CD14-positive monocyte (primary cell): ENCODE measurements around the gene PDE1C. TPM values are rescaled to one million over a fixed set of nuclear protein-coding genes. Genes with fewer than 3 reads are reported as not detected.

Source experiments
- DNase-seq, 3 donors: peaks; one replicate each; pipeline ENCODE4 v3.0.0-alpha.2; 2011 to 2022
- H2AFZ ChIP-seq: 2 replicates; pipeline ENCODE4 v1.6.0; 2012; ENCODE audit warnings: mild to moderate bottlenecking, low read depth, low read length, inconsistent platforms; ENCODE audit not compliant: insufficient read depth, poor library complexity, severe bottlenecking
- H3K27ac ChIP-seq, 2 donors: 1 replicate in 1 of 2; 2 replicates in 1 of 2; pipeline ENCODE4 v1.5.1; 2012 to 2013; ENCODE audit warnings: low read length in 2 of 2, control low read depth in 1 of 2, inconsistent platforms in 1 of 2, low read depth in 1 of 2, mild to moderate bottlenecking in 1 of 2
- H3K27me3 ChIP-seq, 2 donors: one replicate each; pipeline versions ENCODE4 v1.6.0 to v1.6.1; 2011 to 2013; ENCODE audit warnings: low read length in 2 of 2; ENCODE audit not compliant: control insufficient read depth in 2 of 2, insufficient read depth in 2 of 2
- H3K36me3 ChIP-seq, 2 donors: replicated peaks in 1 of 2; 1 replicate in 1 of 2; 2 replicates in 1 of 2; pipeline versions ENCODE4 v1.5.1 to v1.6.1; 2012 to 2013; ENCODE audit warnings: low read length in 2 of 2, control low read depth in 1 of 2, inconsistent platforms in 1 of 2, mild to moderate bottlenecking in 1 of 2; ENCODE audit not compliant: insufficient read depth in 2 of 2, control insufficient read depth in 1 of 2
- H3K4me1 ChIP-seq, 2 donors: 1 replicate in 1 of 2; 2 replicates in 1 of 2; pipeline versions ENCODE4 v1.5.1 to v1.6.1; 2012 to 2013; ENCODE audit warnings: low read length in 2 of 2, control low read depth in 1 of 2, inconsistent platforms in 1 of 2, mild to moderate bottlenecking in 1 of 2, moderate library complexity in 1 of 2; ENCODE audit not compliant: insufficient read depth in 2 of 2, control insufficient read depth in 1 of 2
- H3K4me2 ChIP-seq: replicated peaks from 2 replicates; pipeline ENCODE3; 2012; ENCODE audit warnings: low read length, moderate library complexity, mild to moderate bottlenecking; ENCODE audit not compliant: poor library complexity, severe bottlenecking; ENCODE audit errors: extremely low read depth
- H3K4me3 ChIP-seq, 3 experiments: fragments of 200-600 bp in 1 of 3; sonication (generic) in 1 of 3; replicated peaks in 1 of 3; 1 replicate in 2 of 3; 2 replicates in 1 of 3; pipeline ENCODE4 v1.5.1; 2011 to 2013; ENCODE audit warnings: low read length in 3 of 3, mild to moderate bottlenecking in 3 of 3, control low read depth in 2 of 3, low read depth in 2 of 3, inconsistent platforms in 1 of 3, moderate library complexity in 1 of 3
- H3K79me2 ChIP-seq: 2 replicates; pipeline ENCODE4 v1.6.0; 2012; ENCODE audit warnings: mild to moderate bottlenecking, control low read depth, inconsistent platforms, low read length, moderate library complexity; ENCODE audit not compliant: insufficient read depth
- H3K9ac ChIP-seq: 2 replicates; pipeline ENCODE4 v1.6.0; 2017; ENCODE audit warnings: low read length, mild to moderate bottlenecking; ENCODE audit not compliant: insufficient read depth, poor library complexity, severe bottlenecking
- H3K9me3 ChIP-seq, 2 donors: replicated peaks in 1 of 2; 1 replicate in 1 of 2; 2 replicates in 1 of 2; pipeline versions ENCODE4 v1.5.1 to v1.6.1; 2012 to 2013; ENCODE audit warnings: low read length in 2 of 2, control low read depth in 1 of 2; ENCODE audit not compliant: control insufficient read depth in 1 of 2, insufficient read depth in 1 of 2
- H4K20me1 ChIP-seq: 2 replicates; pipeline ENCODE4 v1.6.0; 2012; ENCODE audit warnings: mild to moderate bottlenecking, low read length, control low read depth, moderate library complexity; ENCODE audit not compliant: insufficient read depth
- H3K27ac Mint-ChIP-seq, 7 donors: one replicate each; pipeline ENCODE4 v1.8.0; 2020; ENCODE audit warnings: mild to moderate bottlenecking in 7 of 7, mixed read lengths in 7 of 7, moderate library complexity in 6 of 7, inconsistent platforms in 2 of 7
- H3K27me3 Mint-ChIP-seq, 3 donors: one replicate each; pipeline ENCODE4 v1.8.0; 2021 to 2022; ENCODE audit warnings: low read depth in 3 of 3, mild to moderate bottlenecking in 3 of 3, mixed read lengths in 3 of 3, moderate library complexity in 3 of 3, inconsistent platforms in 1 of 3
- H3K36me3 Mint-ChIP-seq, 2 donors: one replicate each; pipeline ENCODE4 v1.8.0; 2020; ENCODE audit warnings: mixed read lengths in 2 of 2, inconsistent platforms in 1 of 2, mild to moderate bottlenecking in 1 of 2
- H3K4me1 Mint-ChIP-seq: one replicate; pipeline ENCODE4 v1.8.0; 2020; ENCODE audit warnings: mild to moderate bottlenecking, mixed read lengths
- H3K4me3 Mint-ChIP-seq, 2 donors: one replicate each; pipeline ENCODE4 v1.8.0; 2020; ENCODE audit warnings: mild to moderate bottlenecking in 2 of 2, mixed read lengths in 2 of 2, moderate library complexity in 1 of 2
- H3K9me3 Mint-ChIP-seq, 7 donors: one replicate each; pipeline ENCODE4 v1.8.0; 2020 to 2022; ENCODE audit warnings: mixed read lengths in 7 of 7, mild to moderate bottlenecking in 6 of 7, moderate library complexity in 6 of 7, inconsistent platforms in 2 of 7
- WGBS: methylation state at CpG from one replicate; pipeline ENCODE4 v1.1.5; 2013; ENCODE audit warnings: missing lambda C conversion rate; ENCODE audit not compliant: insufficient coverage; 5-methylcytosine and 5-hydroxymethylcytosine counted together
- intact Hi-C, 2 donors: fragments of 100-400 bp; cut with micrococcal nuclease; formaldehyde crosslinking; loops; one replicate each; pipeline versions ENCODE4 v1.15.0 to v1.15.1; 2023
- polyA plus RNA-seq, 3 donors: library from polyadenylated mRNA; depleted of rRNA in 1 of 3; unstranded in 2 of 3; stranded (reverse) in 1 of 3; fragments of 300-500 nt in 2 of 3; fragments of >200 nt in 1 of 3; fragmentation: Illumina TruSeq in 2 of 3; gene quantifications; 1 replicate in 2 of 3; 2 replicates in 1 of 3; pipeline ENCODE4 v1.2.3, GENCODE V29; 2012 to 2021
- TF ChIP-seq, protein P1 (sequence below): fragments of 200-600 bp; IDR thresholded peaks from one replicate; pipeline ENCODE4 v1.8.0; 2022; ENCODE audit warnings: antibody characterized with exemption, mild to moderate bottlenecking

Gene PDE1C
- polyA plus RNA-seq, 3 donors = not detected

DNA sequence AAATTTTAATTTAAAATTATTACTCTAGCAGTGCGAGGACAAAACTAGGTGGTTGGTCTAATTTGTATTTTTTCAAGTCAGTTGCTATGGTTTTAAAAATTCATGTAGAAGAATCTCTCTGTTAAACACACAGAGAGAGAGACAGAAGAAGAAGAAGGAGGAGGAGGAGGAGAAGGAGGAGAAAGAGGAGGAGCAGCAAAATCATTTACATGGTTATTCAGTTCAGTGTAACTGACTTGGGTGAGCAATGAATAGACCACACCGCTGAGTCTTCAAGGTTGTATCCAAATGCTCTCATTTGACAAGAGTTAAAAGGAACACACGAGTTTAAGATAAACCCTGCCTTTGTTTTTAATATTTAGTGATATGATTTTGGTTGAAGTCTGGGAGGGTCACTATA is 131.1 kb downstream of the PDE1C start:
- no peaks in the 10 kb centered on the region for H3K79me2 ChIP-seq
- intact Hi-C loops = no loop called here
- 100% methylated on average over 1 of the region's 3 CpGs for WGBS
- Mint-ChIP-seq H3K4me3 (no peak overlapping the region), H3K9me3 (peaks cover 2 to 7% (median 3%) of the 10 kb centered on the region in 7 donors), H3K27ac (no peak overlapping the region), H3K36me3 (no peaks in the 10 kb centered on the region), H3K27me3 (peaks cover 2 to 3% (median 2%) of the 10 kb centered on the region in 3 donors), H3K4me1 (no peaks in the 10 kb centered on the region)
- H3K36me3 ChIP-seq = no peaks in the 10 kb centered on the region
- H3K9me3 ChIP-seq = no peaks in the 10 kb centered on the region
- TF ChIP-seq, protein P1, sequence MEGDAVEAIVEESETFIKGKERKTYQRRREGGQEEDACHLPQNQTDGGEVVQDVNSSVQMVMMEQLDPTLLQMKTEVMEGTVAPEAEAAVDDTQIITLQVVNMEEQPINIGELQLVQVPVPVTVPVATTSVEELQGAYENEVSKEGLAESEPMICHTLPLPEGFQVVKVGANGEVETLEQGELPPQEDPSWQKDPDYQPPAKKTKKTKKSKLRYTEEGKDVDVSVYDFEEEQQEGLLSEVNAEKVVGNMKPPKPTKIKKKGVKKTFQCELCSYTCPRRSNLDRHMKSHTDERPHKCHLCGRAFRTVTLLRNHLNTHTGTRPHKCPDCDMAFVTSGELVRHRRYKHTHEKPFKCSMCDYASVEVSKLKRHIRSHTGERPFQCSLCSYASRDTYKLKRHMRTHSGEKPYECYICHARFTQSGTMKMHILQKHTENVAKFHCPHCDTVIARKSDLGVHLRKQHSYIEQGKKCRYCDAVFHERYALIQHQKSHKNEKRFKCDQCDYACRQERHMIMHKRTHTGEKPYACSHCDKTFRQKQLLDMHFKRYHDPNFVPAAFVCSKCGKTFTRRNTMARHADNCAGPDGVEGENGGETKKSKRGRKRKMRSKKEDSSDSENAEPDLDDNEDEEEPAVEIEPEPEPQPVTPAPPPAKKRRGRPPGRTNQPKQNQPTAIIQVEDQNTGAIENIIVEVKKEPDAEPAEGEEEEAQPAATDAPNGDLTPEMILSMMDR = no peak
- no peak overlapping the region for H3K27ac ChIP-seq
- H3K4me1 ChIP-seq = no peaks in the 10 kb centered on the region
- H3K4me3 ChIP-seq = no peak overlapping the region
- H2AFZ ChIP-seq = no peak overlapping the region
- no peak overlapping the region for H3K9ac ChIP-seq
- no peak for DNase-seq
- H4K20me1 ChIP-seq = no peaks in the 10 kb centered on the region
- no peak overlapping the region for H3K4me2 ChIP-seq
- no peaks in the 10 kb centered on the region for H3K27me3 ChIP-seq

DNA sequence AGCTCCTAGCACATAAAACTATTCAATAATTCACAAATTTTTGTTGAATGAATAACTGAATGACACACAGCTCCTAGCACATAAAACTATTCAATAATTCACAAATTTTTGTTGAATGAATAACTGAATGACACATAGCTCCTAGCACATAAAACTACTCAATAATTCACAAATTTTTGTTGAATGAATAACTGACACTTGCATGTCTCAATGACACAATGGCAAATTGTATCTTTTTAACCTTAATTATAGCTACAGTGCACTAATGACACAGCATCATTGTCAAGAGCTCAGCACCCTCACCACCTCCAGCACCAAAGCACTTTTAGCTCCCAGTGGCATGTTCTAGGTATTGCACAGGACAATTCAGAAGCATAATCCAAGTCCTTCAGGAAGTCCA is 131.6 kb downstream of the PDE1C start:
- Mint-ChIP-seq H3K36me3 (no peaks in the 10 kb centered on the region), H3K4me1 (no peaks in the 10 kb centered on the region), H3K4me3 (no peak overlapping the region), H3K9me3 (peaks cover 0 to 4% (median 0%) of the 10 kb centered on the region in 7 donors), H3K27me3 (peaks cover 1 to 2% (median 2%) of the 10 kb centered on the region in 3 donors), H3K27ac (no peak overlapping the region)
- Histone ChIP-seq H3K4me2 (no peak overlapping the region), H3K79me2 (no peaks in the 10 kb centered on the region), H3K27ac (no peak overlapping the region), H3K27me3 (no peaks in the 10 kb centered on the region), H4K20me1 (no peaks in the 10 kb centered on the region), H3K4me3 (no peak overlapping the region), H3K36me3 (no peaks in the 10 kb centered on the region), H3K4me1 (no peaks in the 10 kb centered on the region), H3K9ac (no peak overlapping the region), H3K9me3 (no peaks in the 10 kb centered on the region), H2AFZ (no peak overlapping the region)
- DNase-seq = no peak
- intact Hi-C loops = no loop called here
- TF ChIP-seq, protein P1 = no peak
